Activated CD8-positive, alpha-beta T cell treated with anti-CD3 and anti-CD28 coated beads for 36 hours (primary cell): ENCODE results near the gene LMBRD1. TPM values are rescaled to one million over a fixed set of nuclear protein-coding genes. Genes with fewer than 3 reads are reported as not detected.

ENCODE experiments used
- ATAC-seq: fragments of 200-7000 bp; cut with Tn5 transposase; one replicate; pipeline ENCODE4 v1.10.0; 2021; ENCODE audit warnings: mild to moderate bottlenecking, moderate library complexity
- CTCF ChIA-PET: fragments of 350-600 bp; sonication (Branson Sonifier 250); formaldehyde crosslinking; loops from one replicate; lab custom pipeline; 2021; ENCODE audit warnings: antibody characterized with exemption; lab: Charles Lee
- POLR2A ChIA-PET: fragments of 350-600 bp; sonication (Branson Sonifier 250); formaldehyde crosslinking; loops from one replicate; lab custom pipeline; 2021; ENCODE audit warnings: antibody characterized with exemption; lab: Charles Lee
- DNase-seq: peaks from one replicate; pipeline ENCODE4 v3.0.0-alpha.2; 2020
- H3K27ac Mint-ChIP-seq: one replicate; pipeline ENCODE4 v1.8.0; 2021; ENCODE audit warnings: mild to moderate bottlenecking, mixed read lengths
- H3K27me3 Mint-ChIP-seq: one replicate; pipeline ENCODE4 v1.8.0; 2021; ENCODE audit warnings: mixed read lengths
- H3K36me3 Mint-ChIP-seq: one replicate; pipeline ENCODE4 v1.8.0; 2021; ENCODE audit warnings: low read depth, mixed read lengths
- H3K4me1 Mint-ChIP-seq: one replicate; pipeline ENCODE4 v1.8.0; 2021; ENCODE audit warnings: low read depth, mixed read lengths
- H3K4me3 Mint-ChIP-seq: one replicate; pipeline ENCODE4 v1.8.0; 2021; ENCODE audit warnings: mild to moderate bottlenecking, moderate library complexity, mixed read lengths
- H3K9me3 Mint-ChIP-seq: one replicate; pipeline ENCODE4 v1.8.0; 2021; ENCODE audit warnings: mixed read lengths
- CTCF ChIP-seq: fragments of 200-600 bp; IDR thresholded peaks from one replicate; pipeline ENCODE4 v1.8.0; 2022; ENCODE audit warnings: antibody characterized with exemption, mild to moderate bottlenecking
- intact Hi-C: fragments of 100-400 bp; cut with micrococcal nuclease; formaldehyde crosslinking; loops from one replicate; pipeline ENCODE4 v1.10.0; 2022
- total RNA-seq, 2 experiments: library from RNA; stranded (reverse); gene quantifications; one replicate each; pipeline ENCODE4 v1.2.3, GENCODE V29; 2021

Gene LMBRD1
- total RNA-seq, 2 experiments from 2014 or later, result 14.6 to 15.9 TPM

DNA sequence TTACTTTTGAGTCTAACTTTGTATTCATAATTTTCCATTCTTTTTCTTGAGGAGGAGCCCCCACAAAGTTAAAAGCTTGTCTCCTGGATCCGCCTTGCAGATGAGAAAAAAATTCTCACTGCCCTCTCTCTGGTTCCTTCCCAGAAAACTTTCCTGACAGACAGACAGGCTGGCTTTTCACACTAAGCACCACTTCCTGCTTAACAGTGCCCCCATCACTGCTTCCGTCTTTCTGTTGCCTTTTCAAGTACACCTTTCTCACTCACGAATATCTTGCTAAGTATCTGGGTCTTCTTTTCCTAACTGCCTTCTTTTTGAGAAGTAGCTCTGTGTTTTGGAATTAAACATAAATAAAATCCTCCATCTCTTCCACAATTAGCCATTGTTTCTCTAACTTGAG is 19.8 kb upstream of the LMBRD1 start:
- Mint-ChIP-seq H3K36me3 (no peaks in the 10 kb centered on the region), H3K27me3 (no peaks in the 10 kb centered on the region), H3K4me1 (peaks cover 50% of the 10 kb centered on the region), H3K27ac (peak overlapping the region; percentile 88), H3K4me3 (peak overlapping the region; percentile 62), H3K9me3 (no peaks in the 10 kb centered on the region)
- ChIA-PET CTCF (interaction anchor here (0.9 to 7.0 kb wide), 3 partner anchors 17 to 26 kb away, joined by 3 to 64 read pairs (median 5); partner anchors contain the start of gene LMBRD1), POLR2A (no interaction called here)
- intact Hi-C loops, result loop anchor here (2.0 kb wide), 1 partner anchor 20 kb away; the partner anchor contains the start of gene LMBRD1
- ATAC-seq, result peak; percentile 43
- peak; percentile 32 for DNase-seq
- TF ChIP-seq CTCF, result no peak

- Mint-ChIP-seq H3K27ac (peak overlapping the region; percentile 88), H3K4me3 (peak overlapping the region; percentile 62), H3K4me1 (peaks cover 54% of the 10 kb centered on the region), H3K36me3 (no peaks in the 10 kb centered on the region), H3K27me3 (no peaks in the 10 kb centered on the region), H3K9me3 (no peaks in the 10 kb centered on the region)
- intact Hi-C loops, result loop anchor here (2.0 kb wide), 1 partner anchor 19 kb away; the partner anchor contains the start of gene LMBRD1
- no peak for TF ChIP-seq CTCF
- ChIA-PET CTCF (interaction anchor here (0.9 to 7.0 kb wide), 6 partner anchors 11 to 50 kb away, joined by 3 to 64 read pairs (median 4); partner anchors contain the start of genes COL19A1 and LMBRD1), POLR2A (interaction anchor here (1.3 kb wide), 1 partner anchor 19 kb away, joined by 8 read pairs; the partner anchor contains the start of gene LMBRD1)
- peak; percentile 25 for DNase-seq
- ATAC-seq, result peak; percentile 79
Observed at GRCh38 chr6:69816026-69816425, 19.2 kb upstream of the LMBRD1 start.

GRCh38 chr6:69813508-69813907 is 16.7 kb upstream of the LMBRD1 start:
- Mint-ChIP-seq H3K27me3 (no peaks in the 10 kb centered on the region), H3K4me1 (peaks cover 56% of the 10 kb centered on the region), H3K4me3 (no peak overlapping the region), H3K27ac (peak overlapping the region; percentile 46), H3K9me3 (no peaks in the 10 kb centered on the region), H3K36me3 (no peaks in the 10 kb centered on the region)
- ChIA-PET POLR2A (interaction anchor here (0.8 kb wide), 1 partner anchor 15 kb away, joined by 3 read pairs; no protein-coding TSS in a partner anchor), CTCF (interaction anchor here (7.0 kb wide), 1 partner anchor 14 kb away, joined by 64 read pairs; the partner anchor contains the start of gene LMBRD1)
- intact Hi-C loops, result no loop called here
- no peak for DNase-seq
- no peak for TF ChIP-seq CTCF
- no peak for ATAC-seq

- CTCF ChIA-PET, result interaction anchor here (1.5 to 7.0 kb wide), 2 partner anchors 13 to 22 kb away, joined by 3 to 64 read pairs; partner anchors contain the start of gene LMBRD1
- H3K9me3 Mint-ChIP-seq, result no peaks in the 10 kb centered on the region
Observed at GRCh38 chr6:69812746-69813427, 16.1 kb upstream of the LMBRD1 start.

More at GRCh38 chr6:69812746-69813427, 16.1 kb upstream of the LMBRD1 start:
- Mint-ChIP-seq H3K36me3 (no peaks in the 10 kb centered on the region), H3K27me3 (no peaks in the 10 kb centered on the region), H3K27ac (peak overlapping the region; percentile 46), H3K4me1 (peaks cover 56% of the 10 kb centered on the region), H3K4me3 (no peak overlapping the region)
- POLR2A ChIA-PET, result interaction anchor here (1.1 kb wide), 1 partner anchor 43 kb away, joined by 3 read pairs; no protein-coding TSS in a partner anchor
- DNase-seq, result no peak
- no peak for TF ChIP-seq CTCF
- intact Hi-C loops, result no loop called here
- no peak for ATAC-seq
